Fibroblast of the aortic adventitia (primary cell): ENCODE results near the gene POU2F3. TPM values are rescaled to one million over a fixed set of nuclear protein-coding genes. Genes with fewer than 3 reads are reported as not detected.
A peak's percentile ranks its signal among the peaks of the same experiment; 100 is the strongest.

Experiments
- DNase-seq: peaks from one replicate; pipeline ENCODE4 v3.0.0-alpha.2; 2010; ENCODE audit warnings: low read depth
- H3K4me3 ChIP-seq: 2 replicates; pipeline ENCODE4 v1.5.1; 2011; ENCODE audit warnings: low read depth, mild to moderate bottlenecking, control low read depth, low read length, moderate library complexity
- small RNA-seq: library from RNA; depleted of rRNA; stranded (forward); fragments of <200 nt; gene quantifications from one replicate; pipeline ENCODE3, GENCODE V24; 2012
- total RNA-seq: library from RNA; depleted of rRNA; stranded (reverse); fragments of >200 nt; gene quantifications from 2 replicates; pipeline ENCODE4 v1.2.3, GENCODE V29; 2012; ENCODE audit warnings: low replicate concordance
- TF ChIP-seq, protein P1 (sequence below): IDR thresholded peaks from 2 replicates; pipeline ENCODE4 v1.5.1; 2011; ENCODE audit warnings: mild to moderate bottlenecking, low read length, control low read depth, inconsistent platforms; ENCODE audit not compliant: insufficient read depth

POU2F3 gene
- total RNA-seq, 1 donor, result 0.36 TPM

DNA sequence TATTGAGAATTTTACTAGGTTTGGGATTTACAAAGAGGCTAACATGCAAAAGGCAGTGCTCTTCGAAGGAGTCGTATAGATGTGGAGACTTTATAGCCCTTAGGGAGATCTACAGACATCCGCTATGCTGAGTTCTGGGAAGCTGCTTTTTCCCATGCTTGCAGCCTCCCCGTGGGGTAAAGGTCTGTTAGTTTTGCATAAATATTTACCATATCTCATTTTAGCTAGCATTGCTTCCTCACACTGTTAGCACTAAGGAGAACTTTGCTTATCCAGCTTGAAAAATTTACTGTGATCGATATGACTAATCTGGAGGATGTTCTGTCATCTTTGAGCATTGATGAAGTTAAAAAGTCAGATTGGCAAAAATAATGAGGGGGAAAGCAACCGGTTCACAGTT is 114.8 kb downstream of the POU2F3 start:
- TF ChIP-seq, protein P1, sequence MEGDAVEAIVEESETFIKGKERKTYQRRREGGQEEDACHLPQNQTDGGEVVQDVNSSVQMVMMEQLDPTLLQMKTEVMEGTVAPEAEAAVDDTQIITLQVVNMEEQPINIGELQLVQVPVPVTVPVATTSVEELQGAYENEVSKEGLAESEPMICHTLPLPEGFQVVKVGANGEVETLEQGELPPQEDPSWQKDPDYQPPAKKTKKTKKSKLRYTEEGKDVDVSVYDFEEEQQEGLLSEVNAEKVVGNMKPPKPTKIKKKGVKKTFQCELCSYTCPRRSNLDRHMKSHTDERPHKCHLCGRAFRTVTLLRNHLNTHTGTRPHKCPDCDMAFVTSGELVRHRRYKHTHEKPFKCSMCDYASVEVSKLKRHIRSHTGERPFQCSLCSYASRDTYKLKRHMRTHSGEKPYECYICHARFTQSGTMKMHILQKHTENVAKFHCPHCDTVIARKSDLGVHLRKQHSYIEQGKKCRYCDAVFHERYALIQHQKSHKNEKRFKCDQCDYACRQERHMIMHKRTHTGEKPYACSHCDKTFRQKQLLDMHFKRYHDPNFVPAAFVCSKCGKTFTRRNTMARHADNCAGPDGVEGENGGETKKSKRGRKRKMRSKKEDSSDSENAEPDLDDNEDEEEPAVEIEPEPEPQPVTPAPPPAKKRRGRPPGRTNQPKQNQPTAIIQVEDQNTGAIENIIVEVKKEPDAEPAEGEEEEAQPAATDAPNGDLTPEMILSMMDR, result no peak
- no peak overlapping the region for H3K4me3 ChIP-seq
- DNase-seq, result no peak

DNA sequence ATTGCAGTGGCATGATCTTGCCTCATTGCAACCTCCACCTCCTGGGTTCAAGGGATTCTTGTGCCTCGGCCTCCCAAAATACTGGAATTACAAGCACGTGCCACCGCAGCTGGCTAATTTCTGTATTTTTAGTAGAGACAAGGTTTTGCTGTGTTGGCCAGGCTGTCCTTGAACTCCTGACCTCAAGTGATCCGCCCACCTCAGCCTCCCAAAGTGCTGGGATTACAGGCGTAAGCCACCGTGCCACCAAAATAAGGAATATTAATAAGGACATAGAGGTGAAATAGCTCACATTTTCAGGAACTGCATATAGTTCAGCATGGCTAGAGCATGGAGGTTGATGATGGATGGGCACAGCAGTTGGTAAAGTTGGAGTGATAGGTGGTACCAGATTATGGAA is 117.7 kb downstream of the POU2F3 start:
- DNase-seq, result no peak
- TF ChIP-seq, protein P1, result no peak
- H3K4me3 ChIP-seq, result no peak overlapping the region

DNA sequence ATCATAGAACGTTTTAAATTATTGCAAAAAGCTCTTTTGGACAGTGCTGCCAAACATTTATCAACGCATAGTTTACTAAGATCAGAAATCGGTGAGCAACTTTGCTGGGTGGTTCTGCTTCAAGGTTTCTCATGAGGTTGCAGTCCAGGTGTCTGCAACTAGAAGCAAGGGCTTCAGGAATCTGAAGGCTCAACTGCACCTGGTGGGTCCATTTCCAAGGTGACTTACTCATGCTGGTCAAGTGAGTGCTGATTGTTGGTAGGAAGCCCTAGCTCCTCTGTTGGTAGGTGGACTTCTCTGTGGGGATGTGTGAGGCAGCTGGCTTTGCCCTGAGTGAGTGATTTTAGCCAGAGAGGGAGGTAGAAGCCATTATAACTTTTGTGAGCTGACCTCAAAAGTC is 118.8 kb downstream of the POU2F3 start:
- TF ChIP-seq, protein P1, result no peak
- no peak overlapping the region for H3K4me3 ChIP-seq

DNA sequence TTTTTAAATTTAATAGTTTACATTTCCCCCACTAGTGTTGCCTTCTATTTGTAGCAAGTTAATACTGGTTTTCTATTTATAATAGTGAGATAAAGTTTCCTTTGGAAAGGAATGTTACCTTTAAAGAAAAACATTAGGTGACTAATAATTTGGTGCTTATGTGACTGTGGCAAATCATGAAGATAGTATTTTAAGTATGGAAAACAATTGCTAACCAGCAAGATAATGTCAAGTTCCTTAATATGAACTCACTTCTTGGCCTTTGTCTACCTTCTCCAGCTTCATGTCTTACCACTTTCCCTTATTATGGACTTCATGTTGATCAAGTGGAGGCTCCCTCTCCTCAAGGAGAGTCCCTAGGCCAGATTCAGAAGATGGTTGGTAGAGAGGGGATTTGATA is 123.5 kb downstream of the POU2F3 start:
- no peak overlapping the region for H3K4me3 ChIP-seq
- TF ChIP-seq, protein P1, result no peak
- no peak for DNase-seq

More for the DNA sequence above, 118.8 kb downstream of the POU2F3 start:
- no peak for DNase-seq

DNA sequence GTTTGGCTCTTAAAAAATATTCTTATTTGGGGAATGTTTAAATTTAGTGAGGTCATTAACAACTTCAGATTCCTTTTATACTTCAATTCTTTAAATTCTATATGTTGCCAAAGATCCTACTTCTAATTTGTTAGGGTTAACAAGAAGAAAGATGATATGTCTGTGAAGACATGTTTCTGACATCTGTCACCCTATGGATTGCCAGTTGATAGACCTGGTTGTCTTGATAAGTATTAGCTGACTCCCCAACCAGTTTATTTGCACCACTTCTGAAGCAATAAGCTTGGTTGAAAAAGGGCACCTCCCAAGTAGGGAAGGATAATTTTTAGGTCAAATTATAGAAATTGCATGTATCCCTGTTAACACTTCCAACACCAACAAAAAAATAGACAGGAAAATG is 125.6 kb downstream of the POU2F3 start:
- no peak overlapping the region for H3K4me3 ChIP-seq
- DNase-seq, result no peak
- TF ChIP-seq, protein P1, result no peak

Small RNA genes within 50 kb of the gene (small RNA-seq; reads per million reads assigned to genes)
- 644 reads per million, percentile 99 among the genes with 10 or more reads in this experiment for gene RF00100

Other genes with a start within 250 kb of the POU2F3 start
- not detected in 2 replicates for gene TRIM29, start 102.0 kb upstream of the POU2F3 start, total RNA-seq
- 39.4 and 58.6 TPM in 2 replicates for gene OAF, start 29.1 kb upstream of the POU2F3 start, total RNA-seq
- 5.8 and 6.4 TPM in 2 replicates for gene TLCD5, start 85.2 kb downstream of the POU2F3 start, total RNA-seq
- 85.2 and 103 TPM in 2 replicates for gene ARHGEF12, start 96.3 kb downstream of the POU2F3 start, total RNA-seq